Esophagus squamous epithelium (tissue), 5 donors: ENCODE results near the gene RANGAP1. TPM values are rescaled to one million over a fixed set of nuclear protein-coding genes. Genes with fewer than 3 reads are reported as not detected.

Experiments
- DNase-seq: peaks from one replicate; lab custom pipeline; 2025; lab: John Stamatoyannopoulos, UW
- H3K27ac ChIP-seq, 4 donors: fragments of 200-600 bp; sonication (generic); one replicate each; pipeline ENCODE4 v1.5.1; 2016 to 2019; ENCODE audit warnings: mild to moderate bottlenecking in 1 of 4
- H3K27me3 ChIP-seq, 4 donors: fragments of 200-600 bp; sonication (generic); 1 replicate in 3 of 4; 2 replicates in 1 of 4; pipeline versions ENCODE4 v1.5.1 to v1.6.0; 2017 to 2021; ENCODE audit warnings: antibody characterized with exemption in 1 of 4
- H3K36me3 ChIP-seq, 3 donors: fragments of 200-600 bp; sonication (generic); one replicate each; pipeline ENCODE4 v1.5.1; 2016 to 2019
- H3K4me1 ChIP-seq, 3 donors: fragments of 200-600 bp; sonication (generic); one replicate each; pipeline ENCODE4 v1.5.1; 2017 to 2019
- H3K4me3 ChIP-seq, 4 donors: fragments of 200-600 bp; sonication (generic); 1 replicate in 3 of 4; 2 replicates in 1 of 4; pipeline ENCODE4 v1.5.1; 2016 to 2019; ENCODE audit warnings: mild to moderate bottlenecking in 2 of 4, moderate library complexity in 1 of 4
- H3K9me3 ChIP-seq, 3 donors: fragments of 200-600 bp; sonication (generic); one replicate each; pipeline ENCODE4 v1.5.1; 2016 to 2019
- POLR2A ChIP-seq, 4 donors: fragments of 450-650 bp; IDR thresholded peaks; one replicate each; pipeline ENCODE4 v1.6.1; 2017; ENCODE audit warnings: antibody characterized with exemption in 4 of 4, mild to moderate bottlenecking in 4 of 4, moderate library complexity in 3 of 4
- WGBS, 2 donors: methylation state at CpG; one replicate each; pipeline ENCODE4 v1.1.5; 2018; 5-methylcytosine and 5-hydroxymethylcytosine counted together
- intact Hi-C: fragments of 100-400 bp; cut with DNase I; formaldehyde crosslinking; loops from one replicate; pipeline ENCODE4 v1.15.0; 2022
- total RNA-seq, 4 donors: library from RNA; depleted of rRNA; stranded (reverse); fragments of >200 nt; gene quantifications; one replicate each; pipeline ENCODE4 v1.1.0, GENCODE V29; 2016
- TF ChIP-seq, protein P1 (sequence below), 6 experiments: fragments of 450-650 bp in 4 of 6; fragments of 200-600 bp in 2 of 6; sonication (generic) in 2 of 6; IDR thresholded peaks; one replicate each; pipeline ENCODE4 v1.5.1; 2016 to 2019; ENCODE audit warnings: antibody characterized with exemption in 6 of 6, mild to moderate bottlenecking in 4 of 6, moderate library complexity in 4 of 6
- donor health status: DM: yes; HTN: yes; CAD: no.

The RANGAP1 gene
- total RNA-seq, 4 donors from 2014 or later: 80.1 to 98.5 (median 84.5) TPM

DNA sequence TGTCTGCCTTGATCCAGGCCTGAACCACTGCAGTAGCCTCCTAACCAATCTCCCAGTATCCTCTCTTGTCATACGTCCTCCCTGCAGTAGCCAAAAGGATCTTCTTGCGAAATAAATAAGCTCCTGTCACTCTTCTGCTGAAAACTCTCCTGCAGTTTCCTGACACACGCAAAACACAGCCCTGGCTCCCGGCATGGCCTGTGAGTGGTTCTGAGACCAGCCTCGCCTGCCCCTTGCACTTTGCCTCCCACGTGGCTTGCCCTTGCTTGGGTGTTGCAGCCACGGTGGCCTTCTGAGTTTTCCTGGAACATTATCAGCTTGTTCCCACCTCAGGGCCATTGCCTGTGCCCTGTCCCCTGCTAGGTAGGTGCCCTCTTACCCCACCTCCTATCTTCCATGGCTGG lies 22.6 kb upstream of the RANGAP1 start:
- Histone ChIP-seq H3K27ac (peak overlapping the region in 3 of 4 donors; percentile 43 to 73 (median 61)), H3K4me1 (peaks cover 12 to 42% (median 16%) of the 10 kb centered on the region in 3 donors), H3K27me3 (no peaks in the 10 kb centered on the region), H3K9me3 (no peaks in the 10 kb centered on the region), H3K4me3 (no peak overlapping the region), H3K36me3 (peaks cover 0 to 20% (median 0%) of the 10 kb centered on the region in 3 donors)
- DNase-seq: no peak
- 57 to 64% methylated on average over 6 to 7 of the region's 7 CpGs for WGBS, 2 donors
- TF ChIP-seq POLR2A (IDR thresholded peaks at IDR 0.05): no peak
- TF ChIP-seq, protein P1, sequence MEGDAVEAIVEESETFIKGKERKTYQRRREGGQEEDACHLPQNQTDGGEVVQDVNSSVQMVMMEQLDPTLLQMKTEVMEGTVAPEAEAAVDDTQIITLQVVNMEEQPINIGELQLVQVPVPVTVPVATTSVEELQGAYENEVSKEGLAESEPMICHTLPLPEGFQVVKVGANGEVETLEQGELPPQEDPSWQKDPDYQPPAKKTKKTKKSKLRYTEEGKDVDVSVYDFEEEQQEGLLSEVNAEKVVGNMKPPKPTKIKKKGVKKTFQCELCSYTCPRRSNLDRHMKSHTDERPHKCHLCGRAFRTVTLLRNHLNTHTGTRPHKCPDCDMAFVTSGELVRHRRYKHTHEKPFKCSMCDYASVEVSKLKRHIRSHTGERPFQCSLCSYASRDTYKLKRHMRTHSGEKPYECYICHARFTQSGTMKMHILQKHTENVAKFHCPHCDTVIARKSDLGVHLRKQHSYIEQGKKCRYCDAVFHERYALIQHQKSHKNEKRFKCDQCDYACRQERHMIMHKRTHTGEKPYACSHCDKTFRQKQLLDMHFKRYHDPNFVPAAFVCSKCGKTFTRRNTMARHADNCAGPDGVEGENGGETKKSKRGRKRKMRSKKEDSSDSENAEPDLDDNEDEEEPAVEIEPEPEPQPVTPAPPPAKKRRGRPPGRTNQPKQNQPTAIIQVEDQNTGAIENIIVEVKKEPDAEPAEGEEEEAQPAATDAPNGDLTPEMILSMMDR (IDR thresholded peaks at IDR 0.05): no peak
- intact Hi-C loops: no loop called here

DNA sequence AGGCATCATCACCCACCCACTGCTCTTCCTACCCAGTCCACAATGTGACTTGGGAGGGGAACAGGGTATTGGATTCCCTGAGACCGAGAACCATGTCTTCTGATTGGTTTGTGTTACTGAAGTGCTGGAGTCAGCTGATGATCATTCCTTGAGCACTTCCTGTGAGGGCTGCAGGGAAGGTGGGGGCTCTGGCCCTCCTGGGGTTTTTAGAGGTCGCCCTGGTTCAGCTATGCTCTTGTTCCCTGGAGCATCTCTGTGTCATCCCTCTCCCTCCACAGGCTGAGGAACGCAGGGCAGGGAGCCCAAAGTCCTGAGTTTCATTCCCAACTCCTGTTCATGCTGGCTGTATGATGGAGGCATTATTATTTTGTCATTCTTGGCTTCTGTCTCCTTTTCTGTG lies 22.1 kb upstream of the RANGAP1 start:
- Histone ChIP-seq H3K27me3 (no peaks in the 10 kb centered on the region), H3K4me1 (peaks cover 12 to 47% (median 17%) of the 10 kb centered on the region in 3 donors), H3K36me3 (peaks cover 0 to 20% (median 0%) of the 10 kb centered on the region in 3 donors), H3K4me3 (no peak overlapping the region), H3K27ac (peak overlapping the region in 3 of 4 donors; percentile 43 to 73 (median 61)), H3K9me3 (no peaks in the 10 kb centered on the region)
- TF ChIP-seq POLR2A (IDR thresholded peaks at IDR 0.05): no peak
- TF ChIP-seq, protein P1 (IDR thresholded peaks at IDR 0.05): no peak
- 51 to 77% methylated on average over 2 to 3 of the region's 3 CpGs for WGBS, 2 donors
- DNase-seq: no peak
- intact Hi-C loops: no loop called here

DNA sequence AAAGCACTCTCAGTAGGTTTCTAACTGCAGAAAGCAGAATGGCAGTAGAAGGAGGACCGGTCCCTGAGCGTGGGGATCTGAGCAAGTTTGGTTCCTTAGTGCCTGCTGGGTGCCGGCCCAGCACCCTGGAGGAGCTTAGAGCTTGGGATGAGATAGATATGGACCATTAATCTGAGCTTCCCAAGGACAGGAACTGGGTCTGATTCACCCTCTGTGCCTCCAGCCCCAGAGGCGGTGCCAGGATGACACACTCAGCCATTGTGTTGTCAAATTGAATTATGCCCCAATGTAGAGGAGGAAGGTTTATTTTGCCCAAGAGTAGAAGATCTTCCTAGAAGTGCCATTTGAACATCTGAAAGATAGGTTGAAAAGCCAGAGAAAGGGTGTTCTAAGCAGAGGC lies 19.7 kb upstream of the RANGAP1 start:
- H3K27ac ChIP-seq: peak overlapping the region in 3 of 4 donors; percentile 27 to 62 (median 55)

DNA sequence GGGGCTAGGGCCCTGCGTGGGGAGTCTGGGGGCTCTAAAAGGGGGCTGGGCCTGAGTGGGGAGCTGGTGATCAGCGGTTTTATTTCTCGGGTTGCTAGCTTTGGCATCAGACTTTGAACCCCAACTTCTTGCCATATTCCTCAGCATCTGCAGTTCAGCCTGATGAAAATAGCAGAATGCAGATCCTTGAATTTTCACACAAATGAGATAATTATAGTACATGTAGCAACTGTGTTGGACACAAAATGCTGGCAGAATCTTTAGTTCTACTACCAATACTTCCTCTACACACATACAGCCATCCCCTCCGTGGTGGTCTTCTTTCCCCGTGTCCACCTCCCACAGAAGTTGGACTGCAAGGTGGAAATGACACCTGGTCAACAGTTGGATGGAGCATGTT lies 16.8 kb upstream of the RANGAP1 start:
- TF ChIP-seq, protein P1 (IDR thresholded peaks at IDR 0.05): no peak
- TF ChIP-seq POLR2A (IDR thresholded peaks at IDR 0.05): no peak
- peak overlapping the region; percentile 89 to 94 (median 90) for H3K27ac ChIP-seq
- peak overlapping the region; percentile 79 to 99 (median 95) for H3K4me3 ChIP-seq
- WGBS, 2 donors: 2 to 12% methylated on average over 5 of the region's 5 CpGs
- H3K9me3 ChIP-seq: no peaks in the 10 kb centered on the region
- H3K36me3 ChIP-seq: peaks cover 0 to 8% (median 0%) of the 10 kb centered on the region in 3 donors
- no peaks in the 10 kb centered on the region for H3K27me3 ChIP-seq
- no peak for DNase-seq
- peaks cover 18 to 57% (median 23%) of the 10 kb centered on the region in 3 donors for H3K4me1 ChIP-seq
- intact Hi-C loops: no loop called here

More for the DNA sequence above, 19.7 kb upstream of the RANGAP1 start:
- no peak for DNase-seq
- Histone ChIP-seq H3K9me3 (no peaks in the 10 kb centered on the region), H3K36me3 (peaks cover 0 to 19% (median 0%) of the 10 kb centered on the region in 3 donors), H3K4me1 (peaks cover 24 to 62% (median 28%) of the 10 kb centered on the region in 3 donors), H3K4me3 (no peak overlapping the region), H3K27me3 (no peaks in the 10 kb centered on the region)
- TF ChIP-seq, protein P1 (IDR thresholded peaks at IDR 0.05): no peak
- no peak for TF ChIP-seq POLR2A (IDR thresholded peaks at IDR 0.05)
- intact Hi-C loops: no loop called here
- WGBS, 2 donors: 42 to 60% methylated on average over 3 of the region's 4 CpGs

DNA sequence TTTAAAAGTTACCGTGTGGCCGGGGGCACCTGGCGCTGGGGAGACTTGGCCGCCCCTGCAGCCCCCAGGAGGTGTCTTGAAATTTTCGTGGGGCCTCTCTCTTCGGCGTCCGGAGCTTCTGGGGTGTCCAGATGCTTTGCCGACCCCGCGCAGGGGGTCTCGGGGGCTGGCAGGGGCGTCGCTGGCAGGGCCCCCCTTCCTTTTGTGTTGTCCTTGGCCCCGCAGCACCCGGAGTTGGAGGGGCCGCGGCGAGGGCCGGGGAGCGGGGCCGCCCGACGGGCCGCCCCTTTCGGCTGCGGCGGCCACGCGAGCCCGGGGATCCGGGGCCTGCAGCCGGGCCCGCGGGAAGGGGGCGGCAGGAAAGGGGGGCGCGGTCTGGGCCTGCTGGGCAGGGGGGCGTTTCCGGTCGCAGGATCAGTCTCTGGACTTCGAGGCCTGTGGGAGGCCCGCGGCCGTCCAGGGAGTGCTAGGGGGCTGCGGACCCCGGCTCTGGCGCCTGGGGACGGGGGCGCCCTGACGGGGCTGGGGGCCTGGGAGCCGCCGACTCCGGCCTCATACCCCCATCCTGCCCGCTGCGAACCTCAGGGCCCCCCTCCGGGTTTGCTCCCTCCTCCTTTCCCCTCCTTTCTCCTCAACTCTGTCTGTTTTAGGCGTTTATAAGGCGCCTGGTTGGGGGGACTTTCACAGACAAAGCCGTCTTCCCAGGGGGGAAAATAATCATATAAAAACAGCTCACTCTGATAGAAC lies 16.2 kb upstream of the RANGAP1 start:
- no peak for DNase-seq
- TF ChIP-seq POLR2A (IDR thresholded peaks at IDR 0.05): no peak
- TF ChIP-seq, protein P1 (IDR thresholded peaks at IDR 0.05): no peak
- WGBS, 2 donors: 0% methylated on average over 4 of the region's 60 CpGs
- Histone ChIP-seq H3K4me3 (peak overlapping the region; percentile 79 to 99 (median 95)), H3K9me3 (no peaks in the 10 kb centered on the region), H3K36me3 (peaks cover 0 to 2% (median 0%) of the 10 kb centered on the region in 3 donors), H3K27me3 (no peaks in the 10 kb centered on the region), H3K27ac (peak overlapping the region; percentile 89 to 94 (median 90)), H3K4me1 (peaks cover 18 to 51% (median 19%) of the 10 kb centered on the region in 3 donors)
- intact Hi-C loops: no loop called here
